ENCODE data around the gene DBP. TPM values are rescaled to one million over a fixed set of nuclear protein-coding genes. Genes with fewer than 3 reads are reported as not detected.
"Not testable (repeated sequence)": the region's sequence is repeated elsewhere in the genome, so short reads cannot be mapped to it uniquely, and the experiment has no call there.

DBP gene
- total RNA-seq, 4 donors from 2014 or later: 2.4 to 20.1 (median 10.1) TPM

DNA sequence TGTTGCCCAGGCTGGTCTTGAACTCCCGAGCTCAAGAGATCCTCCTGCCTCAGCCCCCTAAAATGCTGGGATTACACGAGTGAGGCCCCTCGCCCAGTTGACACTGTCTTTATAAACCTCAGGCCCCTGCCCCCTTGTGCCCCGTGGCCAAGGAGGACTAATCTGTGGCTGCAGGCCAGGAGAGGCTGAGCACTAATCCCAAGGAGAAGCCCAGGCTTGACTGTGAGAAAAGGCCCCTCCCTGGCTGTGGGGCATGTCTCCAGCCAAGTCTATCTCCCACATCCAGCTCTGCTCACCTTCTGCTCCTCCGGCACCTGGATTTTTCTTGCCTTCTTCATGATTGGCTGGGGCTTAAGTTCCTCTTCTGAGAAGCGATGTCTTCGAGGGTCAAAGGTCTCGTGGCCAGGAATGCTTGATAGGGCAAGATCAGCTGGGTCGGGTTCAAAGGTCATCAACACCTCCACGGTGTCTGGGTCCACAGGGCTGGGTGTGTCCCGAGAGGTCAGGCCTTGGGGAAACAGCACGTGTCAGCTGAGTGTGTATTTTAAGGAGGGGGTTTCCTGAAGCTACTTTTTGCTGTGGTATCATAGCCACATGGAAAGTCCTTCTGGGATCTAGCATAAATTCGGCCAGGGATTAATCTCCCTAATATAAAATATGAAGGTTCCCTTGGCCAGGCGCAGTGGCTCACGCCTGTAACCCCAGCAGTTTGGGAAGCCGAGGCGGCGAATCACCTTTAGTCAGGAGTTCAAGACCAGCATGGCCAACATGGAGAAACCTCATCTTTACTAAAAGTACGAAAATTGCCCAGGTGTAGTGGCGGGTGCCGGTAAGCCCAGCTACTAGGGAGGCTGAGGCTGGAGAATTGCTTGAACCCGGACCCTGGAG is 3.8 kb downstream of the DBP start:
- Histone ChIP-seq H3K4me1 (peaks cover 0 to 84% (median 46%) of the 10 kb centered on the region in 4 donors), H3K27ac (peak overlapping the region; percentile 94 to 99 (median 99)), H3K36me3 (peaks cover 0 to 42% (median 0%) of the 10 kb centered on the region in 3 donors), H3K9me3 (no peaks in the 10 kb centered on the region), H3K4me3 (peak overlapping the region in 1 of 4 donors; percentile 30), H3K27me3 (no peaks in the 10 kb centered on the region)
- 67 to 69% methylated on average over 22 of the region's 22 CpGs for WGBS, 2 donors
- TF ChIP-seq EP300 (IDR thresholded peaks at IDR 0.05): no peak
- TF ChIP-seq POLR2A (IDR thresholded peaks at IDR 0.05): no peak
- TF ChIP-seq, protein P1, sequence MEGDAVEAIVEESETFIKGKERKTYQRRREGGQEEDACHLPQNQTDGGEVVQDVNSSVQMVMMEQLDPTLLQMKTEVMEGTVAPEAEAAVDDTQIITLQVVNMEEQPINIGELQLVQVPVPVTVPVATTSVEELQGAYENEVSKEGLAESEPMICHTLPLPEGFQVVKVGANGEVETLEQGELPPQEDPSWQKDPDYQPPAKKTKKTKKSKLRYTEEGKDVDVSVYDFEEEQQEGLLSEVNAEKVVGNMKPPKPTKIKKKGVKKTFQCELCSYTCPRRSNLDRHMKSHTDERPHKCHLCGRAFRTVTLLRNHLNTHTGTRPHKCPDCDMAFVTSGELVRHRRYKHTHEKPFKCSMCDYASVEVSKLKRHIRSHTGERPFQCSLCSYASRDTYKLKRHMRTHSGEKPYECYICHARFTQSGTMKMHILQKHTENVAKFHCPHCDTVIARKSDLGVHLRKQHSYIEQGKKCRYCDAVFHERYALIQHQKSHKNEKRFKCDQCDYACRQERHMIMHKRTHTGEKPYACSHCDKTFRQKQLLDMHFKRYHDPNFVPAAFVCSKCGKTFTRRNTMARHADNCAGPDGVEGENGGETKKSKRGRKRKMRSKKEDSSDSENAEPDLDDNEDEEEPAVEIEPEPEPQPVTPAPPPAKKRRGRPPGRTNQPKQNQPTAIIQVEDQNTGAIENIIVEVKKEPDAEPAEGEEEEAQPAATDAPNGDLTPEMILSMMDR (IDR thresholded peaks at IDR 0.05): no peak
- DNase-seq (ENCODE audit: low spot score in 2 of 2): no peak

- H3K27ac ChIP-seq: peak overlapping the region; percentile 94 to 99 (median 99)
- H3K4me3 ChIP-seq: no peak overlapping the region
- TF ChIP-seq POLR2A (IDR thresholded peaks at IDR 0.05) (no peak), EP300 (IDR thresholded peaks at IDR 0.05) (no peak)
- TF ChIP-seq, protein P1 (IDR thresholded peaks at IDR 0.05): no peak
- no peaks in the 10 kb centered on the region for H3K27me3 ChIP-seq
- no peak for DNase-seq (ENCODE audit: low spot score in 2 of 2)
- peaks cover 0 to 84% (median 45%) of the 10 kb centered on the region in 4 donors for H3K4me1 ChIP-seq
- peaks cover 0 to 49% (median 0%) of the 10 kb centered on the region in 3 donors for H3K36me3 ChIP-seq
- no peaks in the 10 kb centered on the region for H3K9me3 ChIP-seq
These were observed 4.5 kb downstream of the DBP start for GRCh38 chr19:48632692-48633147.

GRCh38 chr19:48632286-48632685 is 4.9 kb downstream of the DBP start:
- DNase-seq (ENCODE audit: low spot score in 2 of 2); H3K9me3 ChIP-seq; H3K4me3 ChIP-seq; H3K27me3 ChIP-seq: not testable (repeated sequence)
- H3K4me1 ChIP-seq: peaks cover 0 to 84% (median 45%) of the 10 kb centered on the region in 4 donors
- peaks cover 0 to 53% (median 0%) of the 10 kb centered on the region in 3 donors for H3K36me3 ChIP-seq
- WGBS, 2 donors: 87 to 89% methylated on average over 10 to 11 of the region's 11 CpGs
- peak overlapping the region in 3 of 4 donors; percentile 29 to 99 (median 94) for H3K27ac ChIP-seq

DNA sequence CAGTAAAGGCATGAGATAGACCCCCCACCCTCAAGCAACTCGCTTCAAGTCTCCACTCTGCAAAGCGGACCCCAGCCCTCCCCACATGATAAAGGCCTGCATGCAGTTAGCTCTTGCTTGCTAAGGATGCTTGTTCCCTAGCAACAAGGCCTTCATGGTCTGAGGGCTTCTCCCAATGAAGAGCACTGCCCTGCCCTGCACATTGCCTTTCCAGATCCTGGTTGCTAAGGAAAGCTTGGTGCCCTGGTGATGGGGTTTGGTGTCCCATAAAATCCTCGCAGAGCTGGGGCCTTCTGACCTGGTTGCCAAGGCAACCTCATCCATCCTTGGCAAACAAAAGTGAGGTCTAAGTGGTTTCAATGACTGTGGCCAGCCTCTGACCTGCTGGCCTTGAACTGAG is 6.0 kb downstream of the DBP start:
- TF ChIP-seq EP300 (IDR thresholded peaks at IDR 0.05): no peak
- TF ChIP-seq, protein P1 (IDR thresholded peaks at IDR 0.05): no peak
- TF ChIP-seq POLR2A (IDR thresholded peaks at IDR 0.05): no peak
- Histone ChIP-seq H3K27me3 (no peaks in the 10 kb centered on the region), H3K36me3 (peaks cover 0 to 61% (median 0%) of the 10 kb centered on the region in 3 donors), H3K4me1 (peaks cover 0 to 75% (median 41%) of the 10 kb centered on the region in 4 donors), H3K9me3 (no peaks in the 10 kb centered on the region), H3K27ac (peak overlapping the region in 3 of 4 donors; percentile 77 to 81 (median 78)), H3K4me3 (no peak overlapping the region)
- DNase-seq (ENCODE audit: low spot score in 2 of 2): no peak
- WGBS, 2 donors: 54 to 67% methylated on average over 3 of the region's 3 CpGs

- peak overlapping the region; percentile 57 to 81 (median 78) for H3K27ac ChIP-seq
- H3K27me3 ChIP-seq: no peaks in the 10 kb centered on the region
- peaks cover 0 to 75% (median 39%) of the 10 kb centered on the region in 4 donors for H3K4me1 ChIP-seq
- no peaks in the 10 kb centered on the region for H3K9me3 ChIP-seq
- H3K4me3 ChIP-seq: no peak overlapping the region
- no peak for DNase-seq (ENCODE audit: low spot score in 2 of 2)
- TF ChIP-seq, protein P1 (IDR thresholded peaks at IDR 0.05): peak in 1 of 5 experiments; percentile 14
- TF ChIP-seq POLR2A (IDR thresholded peaks at IDR 0.05): no peak
- TF ChIP-seq EP300 (IDR thresholded peaks at IDR 0.05): peak in 1 of 2 donors; percentile 28
- peaks cover 0 to 69% (median 0%) of the 10 kb centered on the region in 3 donors for H3K36me3 ChIP-seq
- WGBS, 2 donors: 36 to 40% methylated on average over 44 to 47 of the region's 47 CpGs
These were observed 6.7 kb downstream of the DBP start for GRCh38 chr19:48630296-48631063.
